ENCODE measurements around the gene ZNF385B.
"Not testable (repeated sequence)": the region's sequence is repeated elsewhere in the genome, so short reads cannot be mapped to it uniquely, and the experiment has no call there.

The ZNF385B gene

GRCh38 chr2:179861416-179862067 is at the start of gene ZNF385B:
ZNF385B (minus strand) TSS chr2:179861612.
- no peak for DNase-seq (ENCODE audit: low read depth)

GRCh38 chr2:179910735-179911113 is 49.3 kb upstream of the ZNF385B start:
- no peak for DNase-seq (ENCODE audit: low read depth)

- no peak for DNase-seq (ENCODE audit: low read depth)
These were observed 48.7 kb upstream of the ZNF385B start for GRCh38 chr2:179909845-179910734.

- DNase-seq (ENCODE audit: low read depth): no peak
These were observed 39.2 kb upstream of the ZNF385B start for GRCh38 chr2:179900655-179901054.

- no peak for DNase-seq (ENCODE audit: low read depth)
These were observed 38.3 kb upstream of the ZNF385B start for GRCh38 chr2:179899666-179900065.

GRCh38 chr2:179898873-179899272 is 37.5 kb upstream of the ZNF385B start:
- DNase-seq (ENCODE audit: low read depth): no peak

- no peak for DNase-seq (ENCODE audit: low read depth)
These were observed 32.2 kb upstream of the ZNF385B start for GRCh38 chr2:179893616-179894015.

- no peak for DNase-seq (ENCODE audit: low read depth)
These were observed 29.8 kb upstream of the ZNF385B start for GRCh38 chr2:179891237-179891636.

GRCh38 chr2:179890666-179891065 is 29.3 kb upstream of the ZNF385B start:
- DNase-seq (ENCODE audit: low read depth): no peak

GRCh38 chr2:179888642-179889041 is 27.2 kb upstream of the ZNF385B start:
- not testable (repeated sequence) for DNase-seq (ENCODE audit: low read depth)

GRCh38 chr2:179884193-179884592 is 22.8 kb upstream of the ZNF385B start:
- no peak for DNase-seq (ENCODE audit: low read depth)

GRCh38 chr2:179882851-179883806 is 21.7 kb upstream of the ZNF385B start:
- no peak for DNase-seq (ENCODE audit: low read depth)

GRCh38 chr2:179877601-179878364 is 16.4 kb upstream of the ZNF385B start:
- DNase-seq (ENCODE audit: low read depth): no peak

GRCh38 chr2:179876266-179876665 is 14.9 kb upstream of the ZNF385B start:
- DNase-seq (ENCODE audit: low read depth): no peak

GRCh38 chr2:179875864-179876263 is 14.5 kb upstream of the ZNF385B start:
- no peak for DNase-seq (ENCODE audit: low read depth)

- no peak for DNase-seq (ENCODE audit: low read depth)
These were observed 1.6 kb upstream of the ZNF385B start for GRCh38 chr2:179862898-179863458.

- DNase-seq (ENCODE audit: low read depth): no peak
These were observed 391 bp downstream of the ZNF385B start for GRCh38 chr2:179861027-179861415.

GRCh38 chr2:179860255-179861026 is 971 bp downstream of the ZNF385B start:
- no peak for DNase-seq (ENCODE audit: low read depth)

GRCh38 chr2:179859523-179859922 is 1.9 kb downstream of the ZNF385B start:
- no peak for DNase-seq (ENCODE audit: low read depth)

- no peak for DNase-seq (ENCODE audit: low read depth)
These were observed 4.2 kb downstream of the ZNF385B start for GRCh38 chr2:179857236-179857635.
